Stimulated activated naive CD4-positive, alpha-beta T cell (primary cell): ENCODE data around the gene PLEKHG5.

Source experiments
- DNase-seq, 6 experiments: peaks; one replicate each; lab custom pipeline; 2025; lab: John Stamatoyannopoulos, UW

PLEKHG5 gene

DNA sequence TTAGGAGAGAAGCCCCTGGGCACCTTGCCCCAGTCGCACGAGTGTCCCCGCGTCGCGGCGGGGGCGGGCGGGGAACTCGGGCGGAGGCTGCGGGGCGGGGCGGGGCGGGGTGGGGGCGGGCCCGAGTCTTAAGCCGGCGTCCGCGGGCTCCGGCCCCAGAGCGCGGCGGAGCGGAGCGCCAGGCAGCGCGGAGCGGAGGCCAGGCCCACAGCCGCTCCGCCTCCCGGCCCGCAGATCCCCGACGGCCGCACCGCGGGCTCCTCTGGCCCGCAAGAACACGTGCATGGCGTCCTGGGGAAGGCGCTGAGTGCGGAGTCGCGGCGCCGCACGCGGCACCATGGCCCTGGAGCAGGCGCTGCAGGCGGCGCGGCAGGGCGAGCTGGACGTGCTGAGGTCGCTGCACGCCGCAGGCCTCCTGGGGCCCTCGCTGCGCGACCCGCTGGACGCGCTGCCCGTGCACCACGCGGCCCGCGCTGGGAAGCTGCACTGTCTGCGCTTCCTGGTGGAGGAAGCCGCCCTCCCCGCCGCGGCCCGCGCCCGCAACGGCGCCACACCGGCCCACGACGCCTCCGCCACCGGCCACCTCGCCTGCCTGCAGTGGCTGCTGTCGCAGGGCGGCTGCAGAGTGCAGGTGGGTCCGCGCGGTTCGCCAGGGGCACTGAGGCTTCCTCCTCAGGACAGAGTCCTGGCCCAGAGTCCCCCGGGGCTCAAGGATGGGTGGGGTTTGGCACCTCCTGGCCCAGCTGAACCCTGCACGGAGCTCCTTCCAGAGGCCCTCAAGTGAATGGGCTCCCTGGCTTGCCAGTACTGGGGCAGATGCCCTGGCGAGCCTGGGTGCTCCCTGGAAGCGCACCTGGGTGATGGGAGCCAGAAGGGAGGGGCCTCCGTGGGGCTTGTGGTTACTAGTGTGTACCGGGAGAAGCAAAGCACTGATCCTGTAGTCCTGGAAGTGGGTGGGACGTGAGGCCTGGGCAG, 66.6 kb downstream of the PLEKHG5 start, which contains the start of gene ESPN:
TSS of gene ESPN (plus strand) at position 158 of the 975 bp plus-strand sequence. CDS start at position 338, 180 bp downstream.
- peak in 1 of 6 experiments; percentile 11 for DNase-seq

DNA sequence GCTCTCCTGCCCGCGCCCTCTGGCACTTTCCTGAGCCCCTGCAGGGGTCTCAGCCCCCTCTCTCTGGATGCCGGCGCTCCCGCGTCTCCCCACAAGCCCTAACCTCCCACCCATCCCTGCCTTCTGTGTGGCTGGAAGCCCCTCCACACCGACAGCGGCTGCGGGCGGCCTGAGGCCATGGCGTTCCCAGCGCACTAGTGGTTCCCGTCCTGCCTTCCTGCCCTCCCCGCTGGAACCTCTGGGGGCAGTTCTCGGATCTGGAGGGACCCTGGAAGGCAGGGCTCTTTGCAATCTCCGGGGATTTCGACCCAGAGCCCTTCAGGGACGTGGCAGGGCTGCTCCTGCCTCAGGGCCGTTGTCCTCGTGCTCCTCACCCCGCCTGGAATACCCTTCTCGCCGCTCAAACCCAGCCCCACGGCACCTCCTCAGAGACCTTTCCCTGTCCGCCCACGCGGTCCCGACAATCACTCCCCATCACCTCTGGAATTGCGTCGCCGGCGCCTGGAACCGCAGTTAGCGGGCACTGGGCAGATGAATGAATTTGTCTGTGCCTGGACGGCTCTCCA, 67.4 kb downstream of the PLEKHG5 start:
- DNase-seq = no peak

DNA sequence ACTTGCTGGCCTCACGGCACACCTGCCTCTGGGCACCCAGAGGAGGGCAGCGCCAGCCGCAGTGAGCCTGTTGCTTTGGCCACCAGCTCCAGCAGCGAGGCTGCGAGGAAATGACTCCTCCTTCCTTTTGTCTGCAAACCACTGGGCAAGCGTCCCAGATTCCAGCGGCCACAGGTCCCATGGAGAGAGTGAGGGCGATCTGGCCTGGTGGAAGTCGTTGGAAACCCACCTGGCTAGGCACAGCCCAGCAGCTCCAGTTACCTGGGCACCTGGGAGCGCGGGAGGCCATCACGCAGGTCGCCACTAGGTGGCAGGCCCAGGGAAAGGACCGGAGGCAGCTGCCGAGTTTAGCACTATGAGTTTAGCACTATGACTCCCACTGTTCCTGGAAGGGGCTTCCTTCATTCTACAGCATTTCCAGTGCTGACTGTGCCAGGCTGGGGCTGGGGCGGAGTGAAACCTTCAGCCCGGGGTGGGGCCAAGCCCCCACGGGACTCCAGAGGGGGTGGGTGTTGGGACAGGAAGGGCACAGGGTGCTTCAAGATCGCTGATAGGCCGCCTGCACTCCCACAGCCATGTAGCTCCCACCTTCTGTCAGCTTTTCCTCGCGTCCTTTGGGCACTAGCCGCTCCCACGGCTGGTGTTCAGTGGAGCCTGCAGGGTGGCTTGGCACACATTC, 68.0 kb downstream of the PLEKHG5 start:
- peak; percentile 40 to 74 (median 55) for DNase-seq

DNA sequence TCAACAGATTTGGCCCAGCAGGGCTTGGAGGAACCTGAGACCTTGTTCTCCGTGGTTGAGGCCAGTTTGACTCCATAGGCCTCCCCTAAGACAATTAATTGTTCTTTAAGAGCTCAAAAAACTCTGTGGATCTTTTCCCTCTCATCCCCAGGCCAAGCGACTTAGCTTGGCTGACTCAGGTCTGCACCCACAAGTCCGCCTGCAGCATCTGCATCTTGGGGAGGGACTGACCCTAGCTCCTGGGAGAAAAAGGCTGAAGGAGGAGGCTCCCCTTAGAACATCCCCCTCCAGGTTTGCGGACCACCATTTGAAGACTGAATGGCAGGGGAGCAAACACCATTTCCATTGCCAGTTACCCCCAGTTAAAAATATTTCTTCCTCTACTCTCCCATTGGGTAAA, 70.2 kb downstream of the PLEKHG5 start:
- no peak for DNase-seq

DNA sequence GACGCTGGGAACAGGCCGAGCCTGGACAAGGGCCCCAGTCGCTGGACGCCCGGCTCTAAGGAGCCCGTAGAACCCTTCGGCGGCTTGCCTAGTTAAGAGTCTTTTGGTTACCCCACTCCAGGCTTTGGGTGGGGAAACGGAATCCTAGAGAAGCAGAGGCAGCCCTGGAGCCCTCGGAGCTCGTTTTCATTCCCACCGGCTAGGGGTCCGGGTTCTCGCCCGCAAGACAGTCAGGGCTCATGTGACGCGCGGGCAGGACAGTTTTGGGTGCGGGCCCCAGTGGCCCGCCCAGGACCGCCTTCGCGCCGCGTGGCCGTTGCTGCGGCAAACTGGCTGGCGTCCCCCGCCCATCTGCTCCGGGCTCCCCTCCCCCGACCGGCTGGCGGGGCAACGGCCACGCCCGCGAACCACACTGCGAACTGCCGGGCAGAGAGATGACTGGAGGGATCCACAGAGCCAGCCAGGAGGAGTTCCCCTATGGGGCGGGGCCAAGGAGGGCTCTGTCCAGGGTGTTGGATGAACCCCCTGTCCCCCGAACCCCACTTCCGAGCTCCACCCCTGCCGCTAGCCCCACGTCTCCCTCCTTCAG, 70.9 kb downstream of the PLEKHG5 start:
- no peak for DNase-seq

DNA sequence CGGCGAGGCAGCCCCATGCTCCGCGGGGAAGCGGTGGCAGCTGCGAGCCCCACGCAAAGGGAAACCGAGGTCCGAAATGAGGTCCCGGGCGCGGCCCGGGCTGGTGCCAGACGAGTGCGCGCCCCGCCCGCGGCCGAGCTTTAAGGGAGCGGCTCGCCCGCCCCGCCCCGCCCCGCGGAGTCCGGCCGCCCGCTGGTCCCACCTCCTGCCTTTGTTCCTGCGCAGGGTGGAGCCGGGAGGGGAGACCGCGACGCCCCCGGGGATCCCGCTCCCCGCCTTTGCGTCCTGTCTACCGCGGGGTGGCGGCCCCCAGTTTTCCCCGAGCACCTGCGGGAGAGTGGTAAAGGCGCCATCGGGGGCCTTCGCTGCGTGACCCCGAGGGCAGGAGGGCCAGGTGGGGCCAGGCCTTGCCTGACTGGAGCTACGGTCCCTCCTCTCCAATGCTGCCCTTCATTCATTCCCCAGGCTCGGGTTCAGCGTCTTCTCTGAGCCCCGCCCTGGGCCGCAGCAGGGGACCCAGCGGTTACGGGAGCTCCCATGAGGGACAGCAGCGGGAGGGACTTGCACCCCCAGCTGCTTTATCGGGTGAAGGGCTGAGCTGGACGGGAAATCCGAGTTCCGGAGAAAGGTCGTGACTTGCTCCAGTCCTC, 71.5 kb downstream of the PLEKHG5 start, which contains the start of gene HES2:
TSS of gene HES2 (minus strand) at position 116 of the 650 bp plus-strand sequence. CDS start at position 17, 99 bp downstream.
- DNase-seq = no peak

DNA sequence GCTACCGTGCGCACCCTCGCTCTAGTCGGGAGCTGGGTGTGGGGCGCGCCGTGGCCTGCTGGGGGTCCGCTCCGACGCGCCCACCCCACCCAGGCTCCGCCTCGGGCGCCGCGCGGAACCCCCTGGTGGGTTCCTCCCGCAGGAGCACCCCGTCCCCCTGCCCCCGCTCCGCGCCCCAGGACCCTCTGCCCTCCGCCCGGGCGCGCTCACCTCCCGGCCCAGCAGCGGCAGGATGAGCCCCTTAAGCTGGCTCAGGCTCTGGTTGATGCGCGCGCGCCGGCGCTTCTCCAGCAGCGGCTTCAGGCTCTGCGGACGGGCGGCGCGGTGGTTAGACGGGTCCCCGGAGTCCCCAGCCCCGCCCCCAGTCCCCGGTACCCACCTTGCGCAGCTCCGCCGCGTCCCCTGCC, 72.1 kb downstream of the PLEKHG5 start:
- DNase-seq = no peak

DNA sequence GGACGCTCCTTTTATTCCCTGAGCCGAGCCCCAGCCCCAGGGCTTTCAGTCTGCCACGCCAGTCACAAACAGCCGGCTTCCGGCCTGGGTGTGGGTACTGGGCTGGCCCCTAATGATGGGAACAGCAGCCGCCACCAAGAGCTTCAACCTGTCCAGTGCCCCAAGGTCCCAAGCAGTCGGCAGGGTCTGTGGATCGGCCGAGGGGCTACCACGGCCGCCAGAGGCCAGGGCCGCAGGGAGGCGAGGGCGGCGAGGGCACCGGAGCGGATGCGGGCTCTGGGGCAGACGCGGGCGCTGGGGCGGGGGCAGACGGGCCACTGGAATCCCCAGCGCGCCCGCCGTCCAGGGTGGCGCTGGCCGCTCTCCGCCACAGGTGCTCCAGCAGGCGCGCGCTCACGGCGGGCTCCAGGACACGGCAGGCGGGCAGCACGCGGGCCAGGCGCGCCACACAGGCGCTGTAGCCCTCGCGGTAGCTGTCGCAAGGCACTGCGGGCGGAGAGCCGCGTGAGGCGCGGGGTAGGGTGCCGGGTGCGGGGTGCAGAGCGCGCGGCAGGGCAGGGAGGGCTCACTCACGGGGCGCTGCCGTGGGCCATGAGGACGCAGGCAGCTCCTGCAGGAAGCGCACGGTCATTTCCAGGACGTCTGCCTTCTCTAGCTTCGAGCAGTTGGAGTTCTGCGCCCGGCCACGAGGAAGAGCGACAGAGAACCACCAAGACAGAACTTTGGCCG, 72.6 kb downstream of the PLEKHG5 start:
- no peak for DNase-seq

DNA sequence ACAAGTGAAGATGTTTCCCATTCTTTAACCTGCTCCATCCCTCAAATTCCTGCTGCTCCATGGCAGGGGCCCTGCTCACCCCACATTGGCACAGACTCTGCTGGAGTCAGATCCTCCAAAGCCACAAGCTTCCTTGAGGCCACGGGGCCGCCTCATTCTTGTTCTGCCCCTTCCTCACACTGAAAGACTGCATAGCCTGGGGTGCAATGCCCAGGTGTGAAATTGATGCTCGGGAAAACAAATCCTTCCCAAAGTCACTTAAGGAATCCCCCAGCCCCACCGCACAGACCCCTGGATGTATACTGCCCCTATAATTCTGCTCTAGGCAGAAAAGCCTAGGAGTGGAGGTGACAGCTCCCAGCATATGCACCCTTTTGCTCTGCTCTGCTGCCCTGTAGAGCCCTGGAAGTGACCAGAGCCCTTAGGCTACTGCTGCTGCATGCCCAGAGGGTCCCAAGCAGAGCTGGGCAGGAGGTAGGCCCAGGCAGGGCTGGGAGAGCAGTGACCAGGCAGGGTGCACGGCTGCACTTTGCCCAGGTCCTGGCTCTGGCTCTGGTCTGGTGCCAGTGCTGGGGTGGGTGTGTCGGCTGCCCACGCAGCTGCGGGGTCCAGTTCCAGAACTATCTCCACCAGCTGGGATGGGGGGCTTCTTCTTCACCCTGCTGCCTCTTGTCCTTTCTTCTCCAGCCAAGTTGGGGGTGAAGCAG, 73.4 kb downstream of the PLEKHG5 start:
- no peak for DNase-seq
